GM18873 (cell line): ENCODE data around the gene PTGER3.

Experiments
- ATAC-seq: cut with Tn5 transposase; IDR thresholded peaks from one replicate; pipeline ENCODE4 v1.9.1; 2021; ENCODE audit warnings: mild to moderate bottlenecking, moderate library complexity, moderate number of reproducible peaks; ENCODE audit not compliant: unreplicated experiment, low FRiP score

Gene PTGER3

DNA sequence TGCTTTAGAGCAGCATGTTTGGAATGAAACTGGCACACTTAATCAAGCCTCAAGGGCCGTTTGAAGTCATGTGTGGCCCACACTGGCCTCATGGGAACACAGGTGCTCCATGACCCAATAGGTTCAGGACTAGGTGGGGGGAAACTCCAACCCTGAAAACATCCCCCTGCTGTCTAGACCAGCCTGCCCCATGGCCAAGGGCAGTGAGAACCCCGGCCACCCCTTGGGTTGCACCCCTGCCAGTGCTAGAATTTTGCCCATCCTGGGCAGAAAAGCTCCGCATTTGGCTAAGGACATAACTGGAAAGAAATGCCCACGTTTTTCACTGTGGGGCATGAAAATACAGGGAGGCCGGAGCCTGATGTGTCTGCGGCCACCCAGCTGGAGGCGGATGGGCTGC, 6.1 kb upstream of the PTGER3 start:
- no peak for ATAC-seq

DNA sequence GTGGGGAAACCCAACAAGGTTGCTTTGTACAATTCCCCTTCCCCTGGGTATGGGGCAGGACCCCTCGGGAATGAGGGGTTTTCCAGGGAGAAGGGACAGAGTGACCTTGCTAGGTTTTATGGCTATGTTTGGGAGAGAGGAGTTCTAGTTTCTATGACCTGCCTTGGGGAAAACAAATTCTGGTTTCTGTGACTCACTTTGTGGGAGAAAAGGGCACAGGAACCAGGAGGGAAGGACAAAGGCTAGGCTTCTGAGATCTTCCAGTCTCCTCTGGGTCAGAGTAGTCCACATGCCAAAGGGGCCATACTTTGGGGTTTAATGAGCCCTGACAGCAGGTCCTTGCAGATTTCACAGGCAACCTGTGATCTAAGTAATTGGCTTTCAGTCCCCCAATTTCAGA, 5.5 kb upstream of the PTGER3 start:
- no peak for ATAC-seq

DNA sequence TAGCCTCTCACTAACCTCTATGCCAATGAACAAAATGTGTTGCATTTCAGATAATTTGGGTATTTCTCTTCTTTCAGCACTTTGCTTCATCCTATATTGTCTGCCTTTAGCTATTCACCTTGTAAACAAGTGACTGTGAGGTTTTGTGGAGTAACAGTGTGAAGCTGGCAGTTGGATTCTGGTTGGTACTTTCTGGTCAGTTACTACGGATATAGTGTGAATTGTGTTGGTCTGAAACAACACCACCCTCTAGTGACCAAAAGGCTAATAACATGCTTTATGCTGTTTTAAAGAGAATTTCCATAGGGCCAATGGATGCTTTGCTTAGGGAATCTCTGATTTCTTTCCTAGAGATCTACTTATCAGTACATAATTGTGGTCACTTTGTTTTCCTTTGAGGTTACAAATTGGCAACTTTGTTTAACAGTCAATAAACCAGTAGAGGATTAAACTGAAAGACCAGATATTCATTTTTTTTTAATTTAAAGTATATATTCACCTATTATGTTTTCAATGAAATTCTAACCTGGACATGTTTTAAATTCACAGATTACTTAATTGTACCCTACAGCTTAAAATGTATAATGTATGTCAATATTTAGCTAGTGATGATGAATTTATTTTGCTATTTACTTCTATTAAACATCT, 2.5 kb upstream of the PTGER3 start:
- ATAC-seq, result peak; percentile 64

DNA sequence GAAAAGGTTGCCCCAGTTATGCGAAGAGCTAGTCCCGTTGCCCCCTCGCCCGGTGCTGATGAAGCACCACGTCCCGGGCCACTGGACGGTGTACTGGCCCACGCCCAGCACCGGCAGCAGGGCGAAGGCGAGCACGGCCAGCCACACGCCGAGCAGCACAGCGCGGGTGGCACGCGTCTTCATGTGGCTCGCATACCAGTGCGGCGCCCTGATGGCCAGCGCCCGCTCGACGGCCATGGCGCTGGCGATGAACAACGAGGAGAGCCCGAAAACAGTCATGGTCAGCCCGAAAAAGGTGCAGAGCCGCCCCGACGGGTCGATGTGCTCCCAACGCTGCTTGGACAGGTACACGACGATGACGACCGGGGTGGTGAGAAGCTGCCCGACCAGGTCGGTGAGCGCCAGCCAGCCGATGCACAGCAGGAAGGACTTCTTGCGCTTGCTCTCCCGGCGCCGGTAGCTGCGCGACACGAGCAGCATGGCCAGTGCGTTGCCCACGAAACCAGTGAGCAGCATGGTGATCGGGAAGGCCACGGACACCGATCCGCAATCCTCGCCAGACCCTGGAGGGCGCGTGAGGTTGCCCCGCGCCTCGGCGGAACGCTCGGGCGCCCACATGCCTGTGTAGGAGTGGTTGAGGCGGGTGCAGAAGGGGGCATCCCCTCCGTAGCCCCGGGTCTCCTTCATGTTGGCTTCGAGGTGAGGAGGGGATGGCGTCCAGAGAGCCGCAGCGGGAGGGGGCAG, 553 bp downstream of the PTGER3 start:
- no peak for ATAC-seq

DNA sequence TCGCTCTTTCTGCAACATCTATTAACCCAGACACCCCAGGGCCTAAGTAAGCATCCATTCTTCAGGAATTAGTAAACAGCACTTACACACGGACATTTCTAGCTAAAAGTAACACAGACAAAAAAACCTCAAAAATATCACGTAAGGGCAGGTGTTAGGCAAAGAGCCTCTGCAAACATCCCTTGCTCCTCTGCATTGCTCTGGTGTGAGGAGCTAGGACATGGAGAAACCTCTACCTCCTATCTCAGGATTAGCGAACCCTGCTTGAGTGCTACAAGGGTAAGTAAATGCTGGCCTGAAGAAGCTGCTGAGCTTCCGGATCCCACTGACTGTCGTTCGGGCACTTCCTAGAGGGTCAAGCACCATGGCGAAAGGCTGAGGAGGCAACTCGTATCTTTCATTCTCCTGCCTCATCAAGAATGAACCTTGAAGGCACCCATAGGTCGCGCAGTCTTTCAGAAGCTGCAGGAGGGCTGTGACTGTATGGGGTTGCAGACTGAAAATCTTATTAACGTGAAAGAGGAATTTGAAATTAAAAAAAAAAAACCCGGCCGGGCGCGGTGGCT, 2.1 kb downstream of the PTGER3 start:
- ATAC-seq, result no peak

DNA sequence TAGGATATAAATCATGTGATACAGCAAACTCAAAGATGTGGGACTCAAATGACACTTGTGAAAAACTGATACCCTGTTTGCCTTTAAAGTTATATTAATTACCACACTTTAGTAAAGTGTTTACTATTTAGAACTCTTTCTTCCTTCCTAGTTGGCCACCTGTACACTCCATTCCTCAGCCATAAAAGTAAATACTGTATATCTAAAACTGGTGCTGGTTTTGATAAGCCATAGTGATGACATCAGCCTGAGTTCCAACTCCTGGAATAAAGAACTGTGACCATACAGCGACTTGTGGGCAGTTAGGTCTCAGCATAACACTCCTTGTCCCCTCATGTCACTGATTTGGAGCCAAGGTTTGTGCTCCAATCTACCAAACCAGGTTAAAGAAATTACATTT, 2.8 kb downstream of the PTGER3 start:
- no peak for ATAC-seq

DNA sequence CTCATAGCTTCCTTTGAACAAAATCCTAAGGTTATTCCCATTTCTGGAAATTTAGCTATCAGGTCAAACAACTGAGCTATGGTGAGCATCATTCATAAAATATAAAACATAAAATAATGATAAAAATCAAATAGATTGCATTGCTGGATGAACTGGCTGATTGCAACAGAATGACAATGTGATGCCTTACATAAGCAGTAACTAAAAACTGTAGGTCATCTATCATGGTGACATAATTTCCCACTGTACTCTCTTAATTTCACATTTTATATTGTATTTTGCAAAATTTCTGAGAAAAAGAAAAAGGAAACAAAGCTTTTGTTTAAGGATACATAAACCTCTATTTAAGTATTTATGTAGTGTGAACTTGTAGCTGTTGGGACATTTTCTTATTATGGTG, 4.6 kb downstream of the PTGER3 start:
- ATAC-seq, result no peak

DNA sequence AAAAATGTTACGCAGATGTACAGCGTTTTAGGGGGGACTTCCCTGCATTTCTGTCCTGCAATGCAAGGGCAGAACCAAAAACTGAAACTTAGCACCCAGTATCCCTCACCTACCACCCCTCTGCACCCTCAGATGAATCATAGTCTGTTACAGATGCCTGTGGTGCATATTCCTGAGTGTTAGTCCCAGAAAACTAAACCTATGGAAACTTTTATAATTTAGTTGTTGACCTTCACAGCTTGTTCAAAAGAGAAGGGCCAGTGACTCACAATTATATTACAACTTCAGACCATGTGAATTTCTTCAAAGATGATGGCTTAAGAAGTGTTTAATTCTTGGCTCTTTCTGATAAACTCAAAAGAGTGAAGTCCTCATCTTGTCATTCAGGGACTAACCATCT, 5.8 kb downstream of the PTGER3 start:
- ATAC-seq, result no peak

DNA sequence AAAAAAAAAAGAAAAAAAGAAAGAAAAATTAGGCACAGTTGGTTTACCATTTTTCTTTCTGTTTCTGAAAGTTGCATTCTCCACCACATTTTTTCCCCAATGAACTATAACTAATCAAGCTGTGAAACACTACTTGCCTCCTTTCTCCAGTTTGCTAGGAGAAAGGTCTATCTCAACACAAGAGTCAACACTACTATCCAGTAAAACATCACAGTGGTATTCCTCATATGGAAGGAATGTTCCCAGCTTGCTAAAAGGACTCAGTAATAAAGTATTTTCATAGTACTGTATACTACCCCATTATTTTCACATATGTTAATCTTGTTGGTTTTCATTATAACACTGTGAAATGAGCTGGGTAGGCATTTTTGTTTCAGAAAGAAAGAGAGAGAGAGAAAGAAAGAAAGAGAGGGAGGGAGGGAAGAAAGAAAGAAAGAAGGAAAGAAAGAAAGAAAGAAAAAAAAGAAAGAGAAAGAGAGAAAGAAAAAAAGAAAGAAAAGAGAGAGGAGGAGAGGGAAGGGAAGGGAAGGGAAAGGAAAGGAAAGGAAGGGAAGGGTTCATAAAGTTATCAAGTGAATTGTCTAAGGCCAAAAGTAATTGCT, 7.9 kb downstream of the PTGER3 start:
- no peak for ATAC-seq

DNA sequence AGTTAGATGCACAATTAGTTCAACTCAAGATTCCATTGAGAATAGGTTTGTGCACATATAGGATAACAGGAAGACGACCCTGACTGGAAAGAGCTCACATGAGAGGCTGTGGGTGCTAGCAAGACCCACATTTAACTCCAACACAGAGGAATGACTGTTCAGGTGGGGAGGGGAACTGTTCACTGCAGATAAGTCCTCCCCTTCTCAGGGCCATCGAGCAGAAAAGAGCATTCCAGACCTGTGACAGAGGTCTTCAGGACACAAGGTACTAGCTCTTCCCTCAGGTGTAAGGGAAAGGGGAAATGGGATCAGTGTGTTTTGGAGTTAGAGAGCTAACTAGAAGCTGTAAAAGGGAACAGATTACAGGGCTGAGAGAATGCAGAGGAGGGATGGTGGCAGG, 8.7 kb downstream of the PTGER3 start:
- ATAC-seq, result no peak

DNA sequence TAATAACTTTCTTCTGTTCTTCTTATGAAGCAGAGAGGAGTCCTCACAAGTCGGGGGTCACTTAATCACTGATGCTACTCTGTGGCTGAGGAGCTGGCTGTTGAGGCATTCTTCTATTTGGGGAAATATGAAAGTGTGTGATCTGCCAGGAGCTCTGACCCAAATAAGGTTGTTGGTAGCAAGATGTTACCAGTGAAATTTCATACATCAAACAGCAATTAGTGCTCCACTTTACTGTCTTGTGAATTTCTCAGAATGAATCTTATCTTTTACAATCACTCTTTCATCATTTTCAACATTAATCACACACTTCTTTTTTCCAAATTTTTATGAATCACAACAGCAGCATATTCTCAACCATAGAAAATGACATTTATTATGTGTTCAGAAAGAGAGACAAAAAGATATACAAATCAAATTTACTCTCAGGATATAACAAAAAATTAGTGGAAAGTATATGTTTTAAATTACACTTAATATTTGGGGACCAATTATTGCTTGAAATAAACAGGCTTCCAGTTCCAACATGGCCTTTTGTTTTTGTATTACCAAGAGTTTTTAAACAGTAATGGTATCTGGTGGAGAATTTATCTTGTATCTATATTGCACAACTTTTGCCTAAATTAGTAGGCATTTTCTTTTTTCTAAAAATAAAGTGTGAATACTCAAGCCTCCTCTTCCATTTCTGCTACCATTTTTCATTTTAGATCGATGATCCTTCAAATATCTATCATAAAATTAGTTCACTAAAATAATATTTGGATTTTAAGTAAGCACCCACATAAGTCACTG, 9.6 kb downstream of the PTGER3 start:
- no peak for ATAC-seq

DNA sequence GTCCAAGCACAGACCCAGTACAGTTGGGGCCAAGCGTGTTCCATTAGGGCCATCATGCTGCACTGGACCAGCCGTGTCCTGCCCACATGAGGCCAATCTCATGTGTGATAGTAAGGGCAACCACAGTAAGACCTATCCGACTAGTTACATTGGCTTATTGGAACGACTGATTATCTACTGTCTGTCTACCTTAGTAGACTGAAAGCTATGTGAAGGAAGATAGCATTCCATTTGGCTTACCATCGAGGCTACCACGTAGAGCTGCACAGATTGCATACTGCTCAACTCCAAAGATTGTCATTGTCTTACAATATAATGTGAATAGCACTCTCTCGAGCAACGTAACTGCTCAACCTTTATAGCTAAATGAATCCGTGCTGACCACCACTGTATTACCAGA, 10.6 kb downstream of the PTGER3 start:
- no peak for ATAC-seq

DNA sequence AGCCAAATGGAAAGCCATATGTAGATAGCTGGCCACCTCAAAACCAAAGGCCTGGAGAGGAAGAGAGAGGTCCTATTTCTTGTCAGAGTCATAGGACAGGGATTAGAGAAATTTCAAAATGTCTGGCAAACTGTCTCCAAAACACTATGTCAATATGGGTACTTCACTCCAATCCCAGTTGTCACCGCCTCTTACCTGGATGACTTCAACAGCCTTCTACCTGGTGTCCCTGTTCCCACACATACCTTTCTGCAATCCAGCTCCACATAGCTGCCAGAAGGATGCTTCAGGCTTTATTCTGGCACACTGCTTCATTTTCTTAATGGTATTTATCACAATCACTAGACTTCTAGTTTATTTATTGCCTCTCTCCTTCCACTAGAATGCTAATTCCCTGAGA, 14.5 kb downstream of the PTGER3 start:
- ATAC-seq, result no peak

DNA sequence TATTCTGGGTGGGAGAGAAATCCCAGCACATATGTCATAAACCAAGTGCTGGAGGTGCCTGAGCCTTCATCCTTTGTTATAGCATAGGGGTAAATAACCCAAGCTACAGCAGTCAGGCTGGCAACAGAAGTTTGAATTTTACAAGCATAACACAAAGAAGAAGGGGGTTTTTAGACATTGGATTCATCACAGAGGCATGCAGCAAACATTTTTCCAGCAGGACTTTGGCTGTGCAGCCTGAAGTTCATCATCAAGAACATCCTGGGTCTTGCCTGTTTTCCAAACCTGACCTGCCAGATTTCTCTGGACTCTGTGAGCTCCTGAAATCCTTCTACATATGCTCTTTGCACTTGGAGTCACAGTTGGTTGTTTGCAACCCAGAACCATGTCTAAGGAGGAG, 16.2 kb downstream of the PTGER3 start:
- no peak for ATAC-seq

DNA sequence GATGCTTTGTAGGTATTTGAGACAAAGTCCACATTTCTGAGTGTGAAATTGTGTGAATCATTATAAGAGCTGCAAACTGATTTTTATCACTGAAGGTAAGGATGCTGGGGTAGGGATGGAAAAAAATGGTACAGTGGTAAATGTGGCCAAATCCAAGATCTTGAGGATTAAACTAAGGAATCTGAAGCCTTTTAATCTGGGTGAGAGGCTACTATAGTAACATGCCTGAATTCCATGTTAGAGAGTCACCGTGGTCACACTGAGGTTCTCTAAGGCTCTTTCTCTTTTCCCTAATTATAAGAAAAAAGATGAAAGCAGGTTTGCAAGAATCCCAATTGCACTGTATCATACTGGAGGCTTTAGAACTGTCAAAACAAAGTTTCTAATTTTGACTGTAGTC, 17.6 kb downstream of the PTGER3 start:
- ATAC-seq, result no peak

DNA sequence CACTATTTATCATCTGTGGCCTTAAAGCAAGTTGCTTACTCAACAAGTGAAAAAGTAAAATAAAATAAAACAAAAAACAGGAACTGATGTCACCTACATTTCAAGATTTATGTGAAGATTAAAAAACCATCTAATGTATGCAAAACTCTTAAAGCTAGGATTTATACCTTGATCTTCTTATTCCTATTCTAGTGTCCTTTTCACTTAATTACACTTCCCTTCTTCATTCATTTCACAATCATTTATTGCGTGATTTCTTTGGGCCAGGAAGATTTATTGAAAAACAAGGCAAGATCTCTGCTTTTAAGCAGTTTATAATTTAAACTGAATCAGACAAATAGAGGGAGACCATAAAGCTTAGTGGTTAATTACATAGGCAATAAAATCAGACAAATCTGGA, 18.6 kb downstream of the PTGER3 start:
- no peak for ATAC-seq

DNA sequence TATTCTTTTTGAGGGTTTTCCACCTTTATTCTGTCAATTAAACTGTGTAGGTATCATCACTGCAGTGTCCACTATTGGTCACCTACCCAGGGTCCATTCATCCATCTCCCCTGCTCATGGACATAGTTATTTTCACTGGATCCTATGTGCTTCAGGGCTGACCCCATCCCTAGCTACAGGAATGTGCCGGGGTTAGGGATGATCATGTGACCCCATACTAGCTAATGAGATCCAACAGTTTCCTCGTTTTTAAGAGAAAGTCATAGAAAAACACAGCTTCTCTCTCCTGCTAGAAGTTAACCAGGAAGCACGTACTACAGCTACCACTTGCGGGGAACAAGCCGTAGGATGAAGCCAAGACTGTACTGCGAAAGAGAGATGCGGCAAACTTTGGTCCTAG, 19.6 kb downstream of the PTGER3 start:
- ATAC-seq, result no peak

DNA sequence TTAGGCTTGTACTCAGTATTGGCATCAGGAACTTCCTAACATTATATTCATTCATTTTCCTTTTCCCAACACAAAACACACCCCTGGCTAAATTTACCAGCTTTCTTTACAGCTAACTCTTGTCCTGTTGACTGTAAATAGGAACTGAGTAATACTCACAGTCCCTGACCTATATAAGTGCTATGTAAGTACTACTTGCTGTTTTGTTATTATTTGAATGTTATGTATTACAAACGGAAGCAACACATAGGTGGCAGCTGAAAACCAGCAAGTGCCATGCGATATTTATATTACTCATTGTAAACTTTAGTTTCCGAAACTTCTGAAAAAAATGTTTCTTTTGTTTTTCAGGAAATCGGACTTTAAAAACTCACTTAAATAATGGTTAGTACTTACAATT, 21.5 kb downstream of the PTGER3 start:
- no peak for ATAC-seq

DNA sequence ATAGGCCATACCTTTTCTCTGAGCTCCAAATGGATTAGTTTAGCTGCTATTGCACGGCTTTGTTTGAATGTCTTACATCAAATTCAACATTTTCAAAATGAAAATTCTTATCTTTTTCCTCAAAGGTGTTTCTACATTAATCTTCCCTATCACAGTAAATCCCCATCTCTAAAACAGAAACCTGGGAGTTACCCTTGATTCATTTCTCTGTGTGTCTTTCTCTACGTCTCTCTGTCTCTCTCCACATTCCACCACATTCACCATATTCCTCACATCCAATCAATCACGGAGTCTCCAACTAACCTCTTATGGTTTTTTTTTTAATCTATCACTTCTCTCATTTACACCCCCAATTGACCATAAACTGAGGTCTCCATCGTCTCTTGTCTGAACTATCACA, 24.1 kb downstream of the PTGER3 start:
- no peak for ATAC-seq

DNA sequence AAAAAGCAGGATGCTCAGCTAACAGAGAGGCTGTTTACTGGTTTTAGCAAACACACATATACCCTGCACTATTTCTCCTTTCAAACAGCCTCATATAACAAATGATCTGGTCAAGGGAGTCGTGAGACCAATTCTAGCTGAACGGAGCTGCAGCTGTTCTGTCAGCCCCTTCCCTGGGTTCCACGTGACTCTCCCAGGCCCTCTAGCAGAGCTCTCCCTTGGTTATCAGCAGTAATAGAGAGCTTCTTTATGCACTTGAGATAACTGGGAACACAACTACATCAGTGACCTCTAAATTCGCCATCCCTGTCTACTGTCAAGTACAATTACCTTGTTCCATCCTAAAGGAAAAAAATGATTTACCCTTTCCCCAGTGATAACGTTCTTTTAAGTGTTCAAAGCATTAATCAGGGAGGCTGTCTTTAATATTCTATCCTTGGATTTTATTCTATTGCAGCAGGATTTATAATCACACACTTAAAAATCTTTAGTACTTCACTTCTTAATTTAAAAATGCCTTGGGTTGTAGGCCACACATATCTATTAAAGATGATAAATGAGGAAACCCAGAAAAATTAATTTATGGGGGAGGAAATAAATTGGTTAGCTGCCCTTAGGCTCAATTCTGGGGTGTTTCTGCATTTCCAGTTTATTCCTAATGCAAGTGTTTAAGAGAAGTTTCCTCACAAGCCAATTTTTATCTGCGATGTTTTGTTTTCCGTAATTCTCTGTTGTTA, 28.2 kb downstream of the PTGER3 start:
- ATAC-seq, result no peak
